Smooth muscle cell (in vitro differentiated cells): ENCODE measurements around the gene AFAP1. TPM values are rescaled to one million over a fixed set of nuclear protein-coding genes. Genes with fewer than 3 reads are reported as not detected.

Experiments
- DNase-seq: peaks from one replicate; lab custom pipeline; 2025; ENCODE audit not compliant: unreplicated experiment; lab: John Stamatoyannopoulos, UW
- H2AFZ ChIP-seq: fragments of 200-600 bp; sonication (generic); 2 replicates; pipeline ENCODE4 v1.6.0; 2016; ENCODE audit warnings: antibody characterized with exemption, low read depth, mild to moderate bottlenecking
- H3F3A ChIP-seq: fragments of 200-600 bp; sonication (generic); 2 replicates; pipeline ENCODE4 v1.6.0; 2017; ENCODE audit warnings: antibody characterized with exemption, low read depth
- H3K27ac ChIP-seq: fragments of 200-600 bp; sonication (generic); 2 replicates; pipeline ENCODE4 v1.5.1; 2016; ENCODE audit warnings: low read depth, mild to moderate bottlenecking
- H3K27me3 ChIP-seq: fragments of 200-600 bp; sonication (generic); 2 replicates; pipeline ENCODE4 v1.6.1; 2016; ENCODE audit warnings: low read depth, mild to moderate bottlenecking
- H3K36me3 ChIP-seq: fragments of 200-600 bp; sonication (generic); 2 replicates; pipeline ENCODE4 v1.5.1; 2016; ENCODE audit warnings: low read depth
- H3K4me1 ChIP-seq: fragments of 200-600 bp; sonication (generic); 2 replicates; pipeline ENCODE4 v1.5.1; 2016; ENCODE audit warnings: low read depth
- H3K4me2 ChIP-seq: fragments of 200-600 bp; sonication (generic); 2 replicates; pipeline ENCODE4 v1.6.0; 2016; ENCODE audit warnings: mild to moderate bottlenecking
- H3K4me3 ChIP-seq: fragments of 200-600 bp; sonication (generic); 2 replicates; pipeline ENCODE4 v1.5.1; 2016; ENCODE audit warnings: mild to moderate bottlenecking
- H3K79me2 ChIP-seq: fragments of 200-600 bp; sonication (generic); 2 replicates; pipeline ENCODE4 v1.6.0; 2016; ENCODE audit warnings: low read depth, mild to moderate bottlenecking
- H3K9ac ChIP-seq: fragments of 200-600 bp; sonication (generic); 2 replicates; pipeline ENCODE4 v1.6.0; 2016; ENCODE audit warnings: low read depth
- H3K9me3 ChIP-seq: fragments of 200-600 bp; sonication (generic); replicated peaks from 2 replicates; pipeline ENCODE4 v1.5.1; 2016; ENCODE audit warnings: low read depth
- H4K20me1 ChIP-seq: fragments of 200-600 bp; sonication (generic); 2 replicates; pipeline ENCODE4 v1.6.0; 2016; ENCODE audit warnings: low read depth
- WGBS: methylation state at CpG from one replicate; pipeline ENCODE4 v1.1.7; 2016; ENCODE audit warnings: low lambda C conversion rate; 5-methylcytosine and 5-hydroxymethylcytosine counted together
- polyA plus RNA-seq: library from polyadenylated mRNA; unstranded; fragments of >200 nt; fragmentation: Nextera tagmentation; extraction: Ambion mirVana; gene quantifications from 2 replicates; pipeline ENCODE4 v1.2.1, GENCODE V29; 2016
- total RNA-seq: library from RNA; depleted of rRNA; stranded (reverse); fragments of >200 nt; gene quantifications from 2 replicates; pipeline ENCODE4 v1.2.3, GENCODE V29; 2014
- TF ChIP-seq, protein P1 (sequence below): fragments of 200-600 bp; sonication (generic); IDR thresholded peaks from 2 replicates; pipeline ENCODE4 v1.5.1; 2017; ENCODE audit warnings: borderline replicate concordance, mild to moderate bottlenecking, antibody characterized with exemption; ENCODE audit not compliant: insufficient read depth, poor library complexity, severe bottlenecking

The AFAP1 gene
- total and polyA plus RNA-seq, 2 experiments from 2014 or later: 12.6 to 24.8 TPM

DNA sequence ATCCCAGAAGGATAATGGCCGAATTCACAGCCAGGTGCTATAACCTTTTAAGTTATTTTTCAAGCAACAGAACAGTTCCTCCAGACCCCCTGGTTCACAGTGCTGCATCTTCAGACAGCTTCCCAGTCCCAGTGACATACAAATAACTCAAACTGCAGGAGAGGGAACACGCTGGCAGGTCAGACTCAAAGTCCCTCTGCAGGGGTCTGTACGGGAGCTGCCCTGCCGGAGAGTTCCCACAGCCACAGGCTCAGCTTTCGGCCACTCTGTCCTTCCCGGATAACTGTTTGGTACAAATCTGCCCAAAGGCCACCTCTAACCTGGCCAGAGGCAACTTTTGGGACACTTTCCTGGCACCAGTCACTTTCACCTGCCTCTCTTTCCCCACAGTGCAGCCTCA lies 230.2 kb downstream of the AFAP1 start:
- no peak for DNase-seq
- no peak overlapping the region for H3K4me3 ChIP-seq
- H3K4me1 ChIP-seq: no peaks in the 10 kb centered on the region
- no peak overlapping the region for H2AFZ ChIP-seq
- H3K79me2 ChIP-seq: no peaks in the 10 kb centered on the region
- no peaks in the 10 kb centered on the region for H3K27me3 ChIP-seq
- TF ChIP-seq, protein P1, sequence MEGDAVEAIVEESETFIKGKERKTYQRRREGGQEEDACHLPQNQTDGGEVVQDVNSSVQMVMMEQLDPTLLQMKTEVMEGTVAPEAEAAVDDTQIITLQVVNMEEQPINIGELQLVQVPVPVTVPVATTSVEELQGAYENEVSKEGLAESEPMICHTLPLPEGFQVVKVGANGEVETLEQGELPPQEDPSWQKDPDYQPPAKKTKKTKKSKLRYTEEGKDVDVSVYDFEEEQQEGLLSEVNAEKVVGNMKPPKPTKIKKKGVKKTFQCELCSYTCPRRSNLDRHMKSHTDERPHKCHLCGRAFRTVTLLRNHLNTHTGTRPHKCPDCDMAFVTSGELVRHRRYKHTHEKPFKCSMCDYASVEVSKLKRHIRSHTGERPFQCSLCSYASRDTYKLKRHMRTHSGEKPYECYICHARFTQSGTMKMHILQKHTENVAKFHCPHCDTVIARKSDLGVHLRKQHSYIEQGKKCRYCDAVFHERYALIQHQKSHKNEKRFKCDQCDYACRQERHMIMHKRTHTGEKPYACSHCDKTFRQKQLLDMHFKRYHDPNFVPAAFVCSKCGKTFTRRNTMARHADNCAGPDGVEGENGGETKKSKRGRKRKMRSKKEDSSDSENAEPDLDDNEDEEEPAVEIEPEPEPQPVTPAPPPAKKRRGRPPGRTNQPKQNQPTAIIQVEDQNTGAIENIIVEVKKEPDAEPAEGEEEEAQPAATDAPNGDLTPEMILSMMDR: no peak
- no peak overlapping the region for H3K4me2 ChIP-seq
- no peaks in the 10 kb centered on the region for H3F3A ChIP-seq
- no peaks in the 10 kb centered on the region for H3K9me3 ChIP-seq
- no peaks in the 10 kb centered on the region for H3K36me3 ChIP-seq
- 97% methylated on average over 6 of the region's 6 CpGs for WGBS
- H4K20me1 ChIP-seq: no peaks in the 10 kb centered on the region
- no peak overlapping the region for H3K9ac ChIP-seq
- H3K27ac ChIP-seq: no peak overlapping the region

DNA sequence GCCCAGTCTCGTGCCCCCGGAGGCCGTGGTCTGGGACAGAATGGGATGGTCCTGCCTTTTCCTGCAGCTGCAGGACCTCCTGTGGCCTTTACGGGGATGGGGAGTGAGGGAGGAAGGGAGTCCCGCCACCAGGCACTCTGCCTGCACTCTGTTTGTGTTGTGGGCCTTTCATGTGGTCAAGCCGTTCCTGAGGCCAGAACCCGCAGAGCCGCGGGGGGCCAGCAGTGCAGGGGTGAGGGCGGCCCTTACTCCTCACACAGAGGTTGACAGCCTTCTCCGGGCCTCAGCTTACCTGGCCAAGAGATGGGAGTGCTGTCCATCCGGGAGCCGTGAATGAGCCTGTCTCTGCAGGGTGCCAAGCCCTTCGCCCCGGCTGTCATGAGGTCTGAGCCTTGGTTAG lies 230.7 kb downstream of the AFAP1 start:
- TF ChIP-seq, protein P1: no peak
- Histone ChIP-seq H2AFZ (no peak overlapping the region), H3K4me1 (no peaks in the 10 kb centered on the region), H3K27me3 (no peaks in the 10 kb centered on the region), H3K4me2 (no peak overlapping the region), H3K27ac (no peak overlapping the region), H3K79me2 (no peaks in the 10 kb centered on the region), H3K4me3 (no peak overlapping the region), H4K20me1 (no peaks in the 10 kb centered on the region), H3F3A (no peaks in the 10 kb centered on the region), H3K9me3 (no peaks in the 10 kb centered on the region), H3K36me3 (no peaks in the 10 kb centered on the region), H3K9ac (no peak overlapping the region)
- WGBS: 84% methylated on average over 15 of the region's 15 CpGs
- no peak for DNase-seq

Other genes starting within 250 kb of the AFAP1 start
- not detected in 2 replicates for gene ABLIM2, start 219.0 kb upstream of the AFAP1 start, total RNA-seq
- gene ABLIM2, start 219.0 kb upstream of the AFAP1 start, polyA plus RNA-seq: 0.08 and 0.30 TPM in 2 replicates